ENCODE measurements around the gene NELL1.

The NELL1 gene

DNA sequence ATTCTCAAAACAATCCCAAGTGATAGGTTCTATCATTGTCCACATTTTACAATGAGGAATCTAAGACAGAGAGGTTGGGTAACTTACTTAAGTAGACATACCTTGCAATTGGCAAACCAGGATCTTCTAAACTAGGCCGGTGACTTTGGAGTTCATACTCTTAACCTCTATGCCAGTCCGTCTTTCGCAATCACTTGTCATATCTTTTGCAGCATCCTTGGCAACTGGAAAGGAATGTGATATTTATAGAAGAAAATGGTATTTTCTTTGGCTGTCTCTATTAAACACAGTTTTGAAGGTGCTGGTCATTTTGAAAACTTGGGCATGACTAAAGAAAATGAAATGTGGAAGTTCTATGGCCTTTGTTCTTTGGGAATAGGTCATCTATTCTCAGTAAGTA, 556.5 kb downstream of the NELL1 start:
- TF ChIP-seq, protein P1, sequence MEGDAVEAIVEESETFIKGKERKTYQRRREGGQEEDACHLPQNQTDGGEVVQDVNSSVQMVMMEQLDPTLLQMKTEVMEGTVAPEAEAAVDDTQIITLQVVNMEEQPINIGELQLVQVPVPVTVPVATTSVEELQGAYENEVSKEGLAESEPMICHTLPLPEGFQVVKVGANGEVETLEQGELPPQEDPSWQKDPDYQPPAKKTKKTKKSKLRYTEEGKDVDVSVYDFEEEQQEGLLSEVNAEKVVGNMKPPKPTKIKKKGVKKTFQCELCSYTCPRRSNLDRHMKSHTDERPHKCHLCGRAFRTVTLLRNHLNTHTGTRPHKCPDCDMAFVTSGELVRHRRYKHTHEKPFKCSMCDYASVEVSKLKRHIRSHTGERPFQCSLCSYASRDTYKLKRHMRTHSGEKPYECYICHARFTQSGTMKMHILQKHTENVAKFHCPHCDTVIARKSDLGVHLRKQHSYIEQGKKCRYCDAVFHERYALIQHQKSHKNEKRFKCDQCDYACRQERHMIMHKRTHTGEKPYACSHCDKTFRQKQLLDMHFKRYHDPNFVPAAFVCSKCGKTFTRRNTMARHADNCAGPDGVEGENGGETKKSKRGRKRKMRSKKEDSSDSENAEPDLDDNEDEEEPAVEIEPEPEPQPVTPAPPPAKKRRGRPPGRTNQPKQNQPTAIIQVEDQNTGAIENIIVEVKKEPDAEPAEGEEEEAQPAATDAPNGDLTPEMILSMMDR (conservative IDR thresholded peaks at IDR 0.05; ENCODE audit: low read depth, low read length): no peak
- no peak for DNase-seq (ENCODE audit: low read depth)

DNA sequence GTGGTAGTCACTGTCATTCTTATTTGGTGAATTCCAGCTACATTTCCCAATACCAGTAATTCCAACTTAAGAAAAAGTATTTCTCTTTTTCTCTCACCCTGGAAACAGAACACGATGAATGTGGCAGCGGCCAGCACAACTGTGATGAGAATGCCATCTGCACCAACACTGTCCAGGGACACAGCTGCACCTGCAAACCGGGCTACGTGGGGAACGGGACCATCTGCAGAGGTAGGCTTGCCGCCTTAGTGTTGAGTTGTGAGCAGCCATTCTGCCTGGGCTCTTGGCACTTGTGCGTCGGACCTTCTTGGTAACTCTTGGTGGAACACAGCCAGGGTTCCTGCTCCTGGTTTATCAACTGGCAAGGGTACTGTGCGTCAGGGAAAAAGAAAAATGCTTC, 559.8 kb downstream of the NELL1 start:
- DNase-seq (ENCODE audit: low read depth): no peak
- TF ChIP-seq, protein P1 (conservative IDR thresholded peaks at IDR 0.05; ENCODE audit: low read depth, low read length): no peak
- no peak overlapping the region for H3K4me3 ChIP-seq (ENCODE audit: low read length)

More for the DNA sequence above, 556.5 kb downstream of the NELL1 start:
- H3K4me3 ChIP-seq (ENCODE audit: low read length): no peak overlapping the region

DNA sequence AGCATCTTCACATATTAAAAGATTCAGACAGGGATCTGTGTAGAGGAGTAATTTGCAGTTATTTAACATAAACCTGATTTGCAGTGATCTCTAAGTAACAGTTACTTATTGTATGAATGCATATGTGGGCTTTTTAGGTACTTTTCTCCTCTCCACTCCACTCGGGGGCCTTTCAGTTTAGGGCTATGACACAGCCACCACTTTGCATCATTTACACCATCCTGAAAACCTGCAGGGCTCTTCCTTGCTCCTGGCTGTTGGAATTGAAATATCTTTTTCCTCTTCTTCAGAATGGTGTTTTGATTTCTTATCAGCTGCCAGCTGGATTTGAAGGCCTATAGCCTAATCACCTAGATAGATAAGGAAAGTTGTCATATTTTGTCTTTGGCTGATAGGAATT, 580.8 kb downstream of the NELL1 start:
- TF ChIP-seq, protein P1 (conservative IDR thresholded peaks at IDR 0.05; ENCODE audit: low read depth, low read length): no peak
- H3K4me3 ChIP-seq (ENCODE audit: low read length): no peak overlapping the region
- DNase-seq (ENCODE audit: low read depth): no peak

DNA sequence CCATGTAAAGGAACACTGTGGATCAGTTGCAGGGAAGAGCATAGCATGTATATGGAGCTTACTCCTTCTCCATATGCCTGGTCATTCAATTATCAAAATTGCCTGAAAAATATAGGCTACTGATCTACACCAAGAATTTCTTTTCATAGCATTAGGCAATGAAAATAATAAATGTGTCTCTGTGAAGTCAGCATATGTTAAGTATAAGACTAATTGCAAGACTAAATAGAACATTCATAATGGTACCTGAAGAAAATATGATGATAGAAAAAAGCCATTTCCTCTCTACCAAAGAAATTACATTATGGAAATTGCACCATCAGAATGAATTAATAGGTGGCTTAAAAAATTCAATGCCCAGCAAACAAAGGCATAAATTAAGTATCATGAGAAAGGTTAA, 584.7 kb downstream of the NELL1 start:
- no peak overlapping the region for H3K4me3 ChIP-seq (ENCODE audit: low read length)
- no peak for DNase-seq (ENCODE audit: low read depth)
- TF ChIP-seq, protein P1 (conservative IDR thresholded peaks at IDR 0.05; ENCODE audit: low read depth, low read length): no peak

DNA sequence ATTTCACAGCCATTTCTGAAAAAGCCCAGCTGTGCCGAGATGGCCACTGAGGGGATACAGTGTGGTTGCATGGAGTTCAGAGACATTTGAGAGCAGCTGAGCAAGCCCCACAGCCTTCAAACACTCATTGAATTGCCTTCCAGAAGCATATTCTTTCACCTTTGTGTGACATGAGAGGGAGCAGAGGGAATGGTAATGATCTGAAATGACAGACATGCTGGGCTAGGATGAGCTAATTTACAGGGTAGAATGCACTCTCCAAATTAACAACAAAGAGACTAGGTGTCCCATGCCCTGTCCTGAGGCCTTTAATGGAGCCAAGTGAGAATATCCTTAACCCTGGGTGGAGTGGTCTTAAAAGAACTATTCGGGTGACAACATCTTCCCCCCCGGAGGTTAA, 585.4 kb downstream of the NELL1 start:
- TF ChIP-seq, protein P1 (conservative IDR thresholded peaks at IDR 0.05; ENCODE audit: low read depth, low read length): no peak
- DNase-seq (ENCODE audit: low read depth): no peak
- H3K4me3 ChIP-seq (ENCODE audit: low read length): no peak overlapping the region

DNA sequence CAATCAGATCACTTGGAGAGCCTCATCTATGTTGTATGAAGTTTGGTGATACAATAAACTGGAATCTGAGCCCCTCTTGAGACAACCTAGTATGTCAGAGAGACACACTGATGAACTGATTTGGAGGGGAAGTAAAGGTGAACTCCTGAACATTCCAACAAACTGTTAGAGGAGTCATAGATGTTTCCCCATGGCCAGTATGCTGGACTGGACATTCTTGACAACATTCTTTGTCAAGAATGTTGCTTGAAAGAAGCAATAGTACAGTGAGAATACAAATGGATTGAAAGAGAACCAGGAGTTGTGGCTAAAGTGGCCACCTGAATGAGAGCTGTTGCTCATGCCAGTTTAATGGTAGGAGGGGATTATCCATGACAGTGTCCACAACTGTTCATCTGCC, 588.1 kb downstream of the NELL1 start:
- DNase-seq (ENCODE audit: low read depth): no peak
- no peak overlapping the region for H3K4me3 ChIP-seq (ENCODE audit: low read length)
- TF ChIP-seq, protein P1 (conservative IDR thresholded peaks at IDR 0.05; ENCODE audit: low read depth, low read length): no peak

DNA sequence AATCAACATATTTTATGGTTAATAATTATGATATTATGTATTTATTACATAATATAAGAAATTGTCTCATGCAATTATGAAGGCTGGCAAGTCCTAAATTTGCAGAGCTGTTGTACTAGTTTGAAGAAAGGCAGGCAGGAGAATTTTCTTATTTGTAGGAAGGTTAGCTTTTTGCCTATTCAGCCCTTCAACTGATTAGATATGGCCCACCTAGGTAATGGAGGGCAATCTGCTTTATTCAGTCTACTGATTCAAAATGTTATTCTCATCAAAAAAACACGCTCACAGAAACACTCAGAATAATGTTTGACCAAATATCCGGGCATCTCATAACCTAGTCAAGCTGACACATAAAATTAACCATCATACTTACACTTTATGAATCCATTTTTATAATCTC, 589.0 kb downstream of the NELL1 start:
- H3K4me3 ChIP-seq (ENCODE audit: low read length): no peak overlapping the region

More for the DNA sequence above, 589.0 kb downstream of the NELL1 start:
- DNase-seq (ENCODE audit: low read depth): no peak
- TF ChIP-seq, protein P1 (conservative IDR thresholded peaks at IDR 0.05; ENCODE audit: low read depth, low read length): no peak

Measured in retinal pigment epithelial cell (primary cell).